ENCODE measurements around the gene ACTG2. TPM values are rescaled to one million over a fixed set of nuclear protein-coding genes. Genes with fewer than 3 reads are reported as not detected.

ACTG2 gene
- polyA plus RNA-seq, 1 donor (not counting 4 experiments of a cell fraction or from before 2014, with no cell fraction given): not detected

- Histone ChIP-seq H3K4me2 (ENCODE audit: control insufficient read depth, extremely low read depth, insufficient read depth, low read depth, low read length) (no peak overlapping the region), H3K27me3 (ENCODE audit: control insufficient read depth, extremely low read depth, insufficient read depth, low read length) (no peaks in the 10 kb centered on the region), H3K9me3 (ENCODE audit: control insufficient read depth, low read depth, low read length) (no peaks in the 10 kb centered on the region), H3K9me1 (ENCODE audit: control insufficient read depth, extremely low read depth, insufficient read depth, low read length) (no peaks in the 10 kb centered on the region), H3K4me3 (ENCODE audit: control insufficient read depth in 2 of 3, extremely low read depth in 1 of 3, insufficient read depth in 2 of 3, low read depth in 1 of 3, low read length in 3 of 3) (no peak overlapping the region), H3K9ac (ENCODE audit: control insufficient read depth, extremely low read depth, insufficient read depth, low read length) (no peak overlapping the region), H2AFZ (ENCODE audit: control insufficient read depth, low read length) (no peak overlapping the region), H4K20me1 (ENCODE audit: control insufficient read depth, extremely low read depth, insufficient read depth, low read length) (no peaks in the 10 kb centered on the region), H3K36me3 (ENCODE audit: control insufficient read depth in 2 of 2, extremely low read depth in 1 of 2, insufficient read depth in 2 of 2, low read length in 2 of 2) (no peaks in the 10 kb centered on the region), H3K79me2 (ENCODE audit: control insufficient read depth, insufficient read depth, low read length) (no peaks in the 10 kb centered on the region), H3K27ac (ENCODE audit: control insufficient read depth, insufficient read depth, low read length) (no peak overlapping the region), H3K4me1 (ENCODE audit: control insufficient read depth, extremely low read depth, insufficient read depth, low read length) (peaks cover 2% of the 10 kb centered on the region)
- no peak for FAIRE-seq
- TF ChIP-seq CTCF (optimal IDR thresholded peaks at IDR 0.05 in 1 of 3, IDR thresholded peaks at IDR 0.05 in 1 of 3, conservative IDR thresholded peaks at IDR 0.05 in 1 of 3; ENCODE audit: extremely low read depth in 1 of 3, insufficient read depth in 2 of 3, low read length in 3 of 3): no peak
- no peak for TF ChIP-seq EZH2 (IDR thresholded peaks at IDR 0.05; ENCODE audit: low read length)
- no peak for DNase-seq (ENCODE audit: low read depth, low spot score)
- dilution Hi-C loops (cut with MboI; ENCODE audit: extremely low pct_ligation_motif_present, low sequenced_read_pairs): no loop called here
Observed at GRCh38 chr2:73917696-73918207, 24.9 kb downstream of the ACTG2 start.

DNA sequence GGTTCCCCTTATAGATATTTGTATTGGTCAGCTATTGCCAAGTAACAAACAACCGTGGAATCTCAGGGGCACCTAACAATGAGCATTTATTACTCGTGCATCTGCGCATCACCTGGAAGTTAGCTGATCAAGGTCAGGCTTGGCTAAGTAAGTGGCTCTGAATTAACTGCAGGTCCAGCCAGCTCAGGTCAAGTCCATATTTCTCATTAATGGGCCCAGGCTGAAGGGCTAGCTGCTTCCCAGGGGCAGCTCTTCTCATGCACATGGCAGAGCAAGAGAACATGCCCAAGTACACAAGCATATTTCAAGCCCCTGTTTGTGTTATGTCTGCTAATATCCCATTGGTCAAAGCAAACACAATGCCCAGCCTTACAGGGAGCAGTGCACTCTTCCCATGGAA, 26.0 kb downstream of the ACTG2 start:
- no peaks in the 10 kb centered on the region for H4K20me1 ChIP-seq (ENCODE audit: control insufficient read depth, extremely low read depth, insufficient read depth, low read length)
- FAIRE-seq (no peak), DNase-seq (ENCODE audit: low read depth, low spot score) (no peak)
- no peaks in the 10 kb centered on the region for H3K9me1 ChIP-seq (ENCODE audit: control insufficient read depth, extremely low read depth, insufficient read depth, low read length)
- H3K79me2 ChIP-seq (ENCODE audit: control insufficient read depth, insufficient read depth, low read length): no peaks in the 10 kb centered on the region
- H3K27me3 ChIP-seq (ENCODE audit: control insufficient read depth, extremely low read depth, insufficient read depth, low read length): no peaks in the 10 kb centered on the region
- H3K9me3 ChIP-seq (ENCODE audit: control insufficient read depth, low read depth, low read length): no peaks in the 10 kb centered on the region
- no peak overlapping the region for H3K4me2 ChIP-seq (ENCODE audit: control insufficient read depth, extremely low read depth, insufficient read depth, low read depth, low read length)
- dilution Hi-C loops (cut with MboI; ENCODE audit: extremely low pct_ligation_motif_present, low sequenced_read_pairs): no loop called here
- H3K4me1 ChIP-seq (ENCODE audit: control insufficient read depth, extremely low read depth, insufficient read depth, low read length): peaks cover 4% of the 10 kb centered on the region
- H3K4me3 ChIP-seq (ENCODE audit: control insufficient read depth in 2 of 3, extremely low read depth in 1 of 3, insufficient read depth in 2 of 3, low read depth in 1 of 3, low read length in 3 of 3): no peak overlapping the region
- H3K9ac ChIP-seq (ENCODE audit: control insufficient read depth, extremely low read depth, insufficient read depth, low read length): no peak overlapping the region
- no peak overlapping the region for H2AFZ ChIP-seq (ENCODE audit: control insufficient read depth, low read length)
- H3K27ac ChIP-seq (ENCODE audit: control insufficient read depth, insufficient read depth, low read length): no peak overlapping the region
- no peaks in the 10 kb centered on the region for H3K36me3 ChIP-seq (ENCODE audit: control insufficient read depth in 2 of 2, extremely low read depth in 1 of 2, insufficient read depth in 2 of 2, low read length in 2 of 2)
- TF ChIP-seq CTCF (optimal IDR thresholded peaks at IDR 0.05 in 1 of 3, IDR thresholded peaks at IDR 0.05 in 1 of 3, conservative IDR thresholded peaks at IDR 0.05 in 1 of 3; ENCODE audit: extremely low read depth in 1 of 3, insufficient read depth in 2 of 3, low read length in 3 of 3) (no peak), EZH2 (IDR thresholded peaks at IDR 0.05; ENCODE audit: low read length) (no peak)

All from keratinocyte (primary cell).